Stimulated activated naive CD8-positive, alpha-beta T cell treated with anti-CD3 and anti-CD28 coated beads, Interleukin-15, amount 100 ng/mL, for 72 hours (primary cell): ENCODE measurements around the gene NAALADL1.

Source experiments
- ATAC-seq: fragments of 150-1000 bp; cut with Tn5 transposase; 2 replicates; pipeline ENCODE4 v1.10.0; 2021; ENCODE audit warnings: mild to moderate bottlenecking, moderate library complexity
- DNase-seq, 2 donors: peaks; one replicate each; pipeline ENCODE4 v3.0.0; 2021 to 2022
- H3K27ac Mint-ChIP-seq, 2 donors: one replicate each; pipeline ENCODE4 v1.8.0; 2022; ENCODE audit warnings: mild to moderate bottlenecking in 2 of 2, mixed read lengths in 2 of 2, moderate library complexity in 2 of 2
- H3K27me3 Mint-ChIP-seq: one replicate; pipeline ENCODE4 v1.8.0; 2022; ENCODE audit warnings: mixed read lengths
- H3K4me1 Mint-ChIP-seq: one replicate; pipeline ENCODE4 v1.8.0; 2022; ENCODE audit warnings: mild to moderate bottlenecking, mixed read lengths
- H3K4me3 Mint-ChIP-seq, 2 donors: one replicate each; pipeline ENCODE4 v1.8.0; 2022; ENCODE audit warnings: mild to moderate bottlenecking in 2 of 2, mixed read lengths in 2 of 2, moderate library complexity in 1 of 2
- H3K9me3 Mint-ChIP-seq, 2 donors: one replicate each; pipeline ENCODE4 v1.8.0; 2022; ENCODE audit warnings: mixed read lengths in 2 of 2

Gene NAALADL1

DNA sequence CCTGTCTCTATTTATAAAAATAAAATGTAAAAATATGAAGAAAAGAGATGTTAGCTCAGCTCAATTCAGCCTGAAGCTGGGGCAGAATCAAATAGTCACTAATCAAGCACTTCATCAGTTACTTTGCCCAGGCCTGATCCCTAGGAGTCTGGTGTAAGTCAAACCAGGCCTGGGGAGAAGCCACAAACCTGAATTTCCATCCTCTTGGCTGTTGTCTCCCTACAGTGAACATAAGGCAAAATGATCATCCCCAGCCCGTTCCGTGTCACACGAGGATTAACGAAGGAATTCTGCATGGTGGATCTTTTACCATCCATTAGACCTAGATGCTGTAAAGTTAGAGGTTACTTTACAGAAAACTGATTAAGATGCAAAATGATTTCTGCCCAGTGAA lies 6.5 kb upstream of the NAALADL1 start:
- DNase-seq (no peak), ATAC-seq (no peak)
- no peaks in the 10 kb centered on the region for H3K27me3 Mint-ChIP-seq
- peaks cover 6% of the 10 kb centered on the region for H3K4me1 Mint-ChIP-seq
- no peak overlapping the region for H3K4me3 Mint-ChIP-seq
- no peak overlapping the region for H3K27ac Mint-ChIP-seq
- no peaks in the 10 kb centered on the region for H3K9me3 Mint-ChIP-seq

DNA sequence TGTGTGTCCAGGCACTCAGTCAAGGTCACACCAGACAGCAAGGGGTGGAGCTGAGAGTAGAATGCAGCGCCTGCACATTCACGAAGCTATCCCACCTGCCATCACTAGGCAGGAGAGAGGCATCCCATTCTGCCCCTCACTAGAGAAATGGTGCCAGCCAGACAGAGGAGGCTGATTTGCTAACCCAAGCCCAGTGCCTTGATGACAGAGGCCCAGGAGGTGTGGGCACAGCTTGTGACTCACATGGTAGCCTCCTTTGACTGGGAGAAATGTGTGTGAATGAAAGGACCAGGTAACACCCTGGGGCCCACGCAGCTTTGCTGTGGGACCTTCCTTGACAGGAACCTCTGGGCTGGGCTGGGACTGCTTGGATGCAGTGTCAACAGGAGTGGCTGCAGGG lies 5.2 kb upstream of the NAALADL1 start:
- no peaks in the 10 kb centered on the region for H3K27me3 Mint-ChIP-seq
- H3K4me1 Mint-ChIP-seq, result peaks cover 6% of the 10 kb centered on the region
- ATAC-seq (no peak), DNase-seq (no peak)
- no peak overlapping the region for H3K4me3 Mint-ChIP-seq
- no peak overlapping the region for H3K27ac Mint-ChIP-seq
- H3K9me3 Mint-ChIP-seq, result no peaks in the 10 kb centered on the region

GRCh38 chr11:65060913-65061408 lies 2.6 kb upstream of the NAALADL1 start:
- no peak overlapping the region for H3K4me3 Mint-ChIP-seq
- peak; percentile 27 for ATAC-seq
- no peaks in the 10 kb centered on the region for H3K9me3 Mint-ChIP-seq
- H3K27me3 Mint-ChIP-seq, result no peaks in the 10 kb centered on the region
- H3K27ac Mint-ChIP-seq, result no peak overlapping the region
- peaks cover 6% of the 10 kb centered on the region for H3K4me1 Mint-ChIP-seq
- DNase-seq, result no peak

GRCh38 chr11:65059959-65060824 lies 1.8 kb upstream of the NAALADL1 start:
- ATAC-seq, result no peak
- Mint-ChIP-seq H3K4me3 (no peak overlapping the region), H3K4me1 (peaks cover 14% of the 10 kb centered on the region), H3K9me3 (no peaks in the 10 kb centered on the region), H3K27ac (no peak overlapping the region), H3K27me3 (no peaks in the 10 kb centered on the region)
- no peak for DNase-seq

- no peak overlapping the region for H3K27ac Mint-ChIP-seq
- no peak for ATAC-seq
- no peak for DNase-seq
- no peaks in the 10 kb centered on the region for H3K9me3 Mint-ChIP-seq
- H3K4me3 Mint-ChIP-seq, result no peak overlapping the region
- H3K4me1 Mint-ChIP-seq, result peaks cover 16% of the 10 kb centered on the region
- H3K27me3 Mint-ChIP-seq, result no peaks in the 10 kb centered on the region
Measured at GRCh38 chr11:65059523-65059922, 1.2 kb upstream of the NAALADL1 start.

DNA sequence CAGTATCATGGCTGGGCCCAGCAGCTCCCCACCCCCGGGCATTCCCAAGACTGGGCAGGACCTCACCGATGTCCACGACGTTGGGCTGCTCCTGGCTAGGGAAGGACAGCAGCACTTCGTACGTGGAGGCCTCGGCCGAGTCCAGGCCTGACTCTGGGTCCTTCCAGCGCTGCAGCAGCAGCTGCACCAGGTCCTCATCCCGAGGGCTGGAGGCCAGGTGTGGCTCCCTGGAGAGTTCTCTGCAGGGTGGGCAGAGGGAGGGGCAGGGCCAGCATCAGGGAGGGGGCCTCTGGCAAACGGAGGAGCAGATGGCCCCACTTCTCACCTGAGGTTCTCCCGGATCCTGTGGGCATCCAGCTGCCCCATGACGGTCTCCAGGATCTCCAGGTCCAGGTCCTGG lies 341 bp downstream of the NAALADL1 start:
- DNase-seq (no peak), ATAC-seq (no peak)
- H3K4me1 Mint-ChIP-seq, result peaks cover 31% of the 10 kb centered on the region
- no peak overlapping the region for H3K4me3 Mint-ChIP-seq
- no peak overlapping the region for H3K27ac Mint-ChIP-seq
- no peaks in the 10 kb centered on the region for H3K27me3 Mint-ChIP-seq
- no peaks in the 10 kb centered on the region for H3K9me3 Mint-ChIP-seq

GRCh38 chr11:65057526-65057925 lies 827 bp downstream of the NAALADL1 start:
- Mint-ChIP-seq H3K27ac (no peak overlapping the region), H3K9me3 (no peaks in the 10 kb centered on the region), H3K4me1 (peaks cover 36% of the 10 kb centered on the region), H3K4me3 (no peak overlapping the region), H3K27me3 (no peaks in the 10 kb centered on the region)
- DNase-seq, result no peak
- ATAC-seq, result no peak

DNA sequence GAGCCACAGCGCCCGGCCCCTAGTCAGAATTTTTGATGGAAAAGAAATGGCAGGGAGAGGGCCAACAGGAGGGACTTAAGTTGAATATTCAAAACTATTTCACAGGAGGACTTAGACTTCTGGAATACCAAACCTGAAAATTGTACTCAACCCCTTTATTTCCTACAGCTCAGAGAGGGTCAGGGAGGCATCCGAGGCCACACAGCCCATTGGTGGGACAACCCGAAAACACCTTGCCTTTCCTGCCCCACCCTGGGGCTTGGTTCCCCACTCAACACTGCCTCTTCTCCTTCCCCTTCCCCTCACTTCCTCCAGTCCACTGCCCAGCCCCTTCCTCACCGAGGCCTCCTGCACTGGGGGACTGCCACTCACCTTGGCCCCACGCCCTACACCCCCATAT lies 1.4 kb downstream of the NAALADL1 start:
- Mint-ChIP-seq H3K27me3 (no peaks in the 10 kb centered on the region), H3K9me3 (no peaks in the 10 kb centered on the region), H3K4me3 (no peak overlapping the region), H3K4me1 (peaks cover 36% of the 10 kb centered on the region), H3K27ac (no peak overlapping the region)
- ATAC-seq (no peak), DNase-seq (no peak)

DNA sequence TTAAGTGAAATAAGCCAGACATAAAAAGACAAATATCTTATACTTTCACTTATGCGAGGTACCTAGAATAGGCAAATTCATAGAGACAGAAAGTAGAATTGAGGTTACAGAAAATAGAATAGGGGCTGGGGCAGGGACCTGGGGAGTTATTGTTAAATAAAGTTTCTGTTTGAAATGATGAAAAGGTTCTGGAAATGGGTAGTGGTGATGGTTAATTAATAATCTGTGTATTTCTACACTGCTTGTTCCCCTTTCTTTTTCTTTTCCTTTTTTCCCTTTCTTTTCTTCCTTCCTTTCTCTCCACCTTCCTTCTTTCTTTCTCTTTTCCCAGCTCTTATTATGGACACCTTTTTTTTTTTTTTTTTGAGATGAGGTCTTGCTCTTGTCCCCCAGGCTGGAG lies 2.8 kb downstream of the NAALADL1 start:
- Mint-ChIP-seq H3K4me1 (peaks cover 30% of the 10 kb centered on the region), H3K27me3 (no peaks in the 10 kb centered on the region), H3K4me3 (no peak overlapping the region), H3K9me3 (no peaks in the 10 kb centered on the region), H3K27ac (peak overlapping the region in 1 of 2 donors; percentile 28)
- no peak for DNase-seq
- no peak for ATAC-seq

GRCh38 chr11:65053827-65054508 lies 4.4 kb downstream of the NAALADL1 start:
- DNase-seq, result no peak
- Mint-ChIP-seq H3K27ac (peak overlapping the region; percentile 65 to 97), H3K4me3 (peak overlapping the region; percentile 76 to 91), H3K9me3 (no peaks in the 10 kb centered on the region), H3K27me3 (no peaks in the 10 kb centered on the region), H3K4me1 (peaks cover 30% of the 10 kb centered on the region)
- ATAC-seq, result peak; percentile 62

DNA sequence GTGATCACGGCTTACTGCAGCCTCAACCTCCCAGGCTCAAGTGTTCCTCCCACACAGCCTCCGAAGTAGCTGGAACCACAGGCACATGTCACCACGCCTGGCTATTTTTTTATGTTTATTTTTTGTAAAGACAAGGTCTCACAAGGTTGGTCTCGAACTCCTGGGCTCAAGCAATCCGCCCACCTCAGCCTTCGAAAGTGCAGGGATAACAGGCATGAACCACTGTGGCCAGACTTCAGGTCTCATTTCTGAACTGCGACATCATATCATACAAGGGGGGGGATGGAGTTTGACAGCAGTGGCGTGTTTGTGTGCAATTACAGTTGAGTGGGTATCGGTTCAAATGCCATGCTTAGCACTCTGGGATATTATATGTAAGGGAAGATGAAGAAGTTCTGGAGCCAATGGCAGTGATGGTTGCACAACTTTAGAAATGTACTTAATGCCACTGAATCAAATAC lies 6.9 kb downstream of the NAALADL1 start:
- Mint-ChIP-seq H3K27me3 (no peaks in the 10 kb centered on the region), H3K9me3 (no peaks in the 10 kb centered on the region), H3K4me3 (no peak overlapping the region), H3K27ac (no peak overlapping the region), H3K4me1 (peaks cover 52% of the 10 kb centered on the region)
- ATAC-seq (no peak), DNase-seq (no peak)

DNA sequence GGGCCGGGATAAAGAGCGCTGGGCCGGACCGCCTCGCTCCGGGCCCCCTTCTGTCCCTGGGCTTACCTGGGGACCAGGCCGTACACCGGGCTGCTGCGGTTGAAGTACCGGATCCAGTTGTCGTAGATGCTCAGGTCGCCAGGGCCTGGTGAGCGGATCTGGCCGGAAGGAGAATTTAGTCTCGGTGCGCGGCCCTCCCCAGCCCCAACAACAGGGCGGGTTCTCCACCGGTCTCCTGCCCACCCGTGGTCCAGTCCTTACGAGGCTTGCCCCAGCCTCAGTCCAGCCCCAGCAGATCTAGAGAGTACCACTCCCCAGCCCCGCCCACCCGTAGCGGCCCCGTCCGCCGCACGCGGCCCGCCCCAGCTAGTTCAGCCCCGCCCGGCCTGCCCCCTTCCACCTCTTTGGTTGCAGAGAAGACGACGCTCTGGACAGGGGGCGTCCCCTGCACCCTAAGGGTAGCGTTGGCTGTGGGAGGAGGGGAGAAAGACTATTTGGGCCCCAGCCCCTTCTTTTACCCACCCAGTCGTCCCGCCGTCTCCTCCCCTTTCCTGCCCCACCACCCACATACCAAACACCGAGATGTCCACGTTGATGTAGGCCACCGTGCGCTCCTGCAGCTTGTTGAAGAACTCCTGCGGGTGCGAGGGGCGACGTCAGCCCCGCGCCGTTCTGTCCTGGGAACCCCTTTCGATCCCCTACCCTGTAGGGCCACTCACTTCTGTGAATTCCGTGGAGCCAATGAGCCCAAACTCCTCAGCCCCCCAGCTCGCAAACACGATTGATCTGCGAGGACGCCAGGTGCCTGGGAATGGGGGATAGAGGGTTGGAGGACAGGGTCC lies 10.6 kb downstream of the NAALADL1 start:
- Mint-ChIP-seq H3K9me3 (no peaks in the 10 kb centered on the region), H3K27ac (peak overlapping the region; percentile 81 to 89), H3K4me3 (peak overlapping the region; percentile 82 to 84), H3K27me3 (no peaks in the 10 kb centered on the region), H3K4me1 (peaks cover 61% of the 10 kb centered on the region)
- DNase-seq (peak; percentile 21 to 28), ATAC-seq (peak; percentile 79)

GRCh38 chr11:65045728-65046127 lies 12.6 kb downstream of the NAALADL1 start:
- Mint-ChIP-seq H3K27me3 (no peaks in the 10 kb centered on the region), H3K4me1 (peaks cover 71% of the 10 kb centered on the region), H3K9me3 (no peaks in the 10 kb centered on the region), H3K4me3 (no peak overlapping the region), H3K27ac (no peak overlapping the region)
- ATAC-seq (no peak), DNase-seq (no peak)

DNA sequence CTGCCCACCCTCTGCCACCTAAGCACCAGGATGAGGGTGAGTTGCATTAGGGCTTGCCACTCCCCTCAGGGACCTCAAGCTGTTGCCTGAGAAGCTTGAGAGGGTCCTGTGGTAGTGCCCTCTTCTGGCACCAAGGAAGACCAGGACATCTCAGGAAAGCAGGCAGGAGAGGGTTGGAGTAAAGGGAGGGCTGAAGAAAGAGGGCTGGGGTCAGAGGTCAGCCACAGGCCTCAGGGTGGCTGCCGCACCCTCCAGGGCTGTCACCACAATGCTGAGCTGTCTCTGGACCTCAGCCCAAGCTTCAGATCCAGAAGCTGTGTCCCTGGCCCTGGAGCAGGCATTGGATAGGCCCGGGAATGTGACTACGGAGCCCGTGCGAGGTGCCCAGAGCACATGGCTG lies 13.3 kb downstream of the NAALADL1 start:
- peaks cover 71% of the 10 kb centered on the region for H3K4me1 Mint-ChIP-seq
- H3K4me3 Mint-ChIP-seq, result no peak overlapping the region
- no peaks in the 10 kb centered on the region for H3K27me3 Mint-ChIP-seq
- DNase-seq (no peak), ATAC-seq (no peak)
- peak overlapping the region in 1 of 2 donors; percentile 15 for H3K27ac Mint-ChIP-seq
- H3K9me3 Mint-ChIP-seq, result no peaks in the 10 kb centered on the region

- ATAC-seq (no peak), DNase-seq (no peak)
- Mint-ChIP-seq H3K27ac (no peak overlapping the region), H3K4me3 (no peak overlapping the region), H3K4me1 (peaks cover 71% of the 10 kb centered on the region), H3K9me3 (no peaks in the 10 kb centered on the region), H3K27me3 (no peaks in the 10 kb centered on the region)
Measured at GRCh38 chr11:65043881-65044501, 14.4 kb downstream of the NAALADL1 start.
